NT2/D1 (cell line): Measurements from ENCODE around the gene MYO1G.

Experiments
- SUZ12 ChIP-seq: IDR thresholded peaks from 2 replicates; pipeline ENCODE4 v1.6.1; 2011; ENCODE audit not compliant: insufficient read length, insufficient read depth; ENCODE audit errors: extremely low read depth
- YY1 ChIP-seq: IDR thresholded peaks from 2 replicates; pipeline ENCODE4 v1.6.1; 2011; ENCODE audit not compliant: insufficient read length, insufficient read depth
- ZNF274 ChIP-seq: IDR thresholded peaks from 2 replicates; pipeline ENCODE4 v1.6.1; 2011; ENCODE audit warnings: mild to moderate bottlenecking, low read depth, low read length

DNA sequence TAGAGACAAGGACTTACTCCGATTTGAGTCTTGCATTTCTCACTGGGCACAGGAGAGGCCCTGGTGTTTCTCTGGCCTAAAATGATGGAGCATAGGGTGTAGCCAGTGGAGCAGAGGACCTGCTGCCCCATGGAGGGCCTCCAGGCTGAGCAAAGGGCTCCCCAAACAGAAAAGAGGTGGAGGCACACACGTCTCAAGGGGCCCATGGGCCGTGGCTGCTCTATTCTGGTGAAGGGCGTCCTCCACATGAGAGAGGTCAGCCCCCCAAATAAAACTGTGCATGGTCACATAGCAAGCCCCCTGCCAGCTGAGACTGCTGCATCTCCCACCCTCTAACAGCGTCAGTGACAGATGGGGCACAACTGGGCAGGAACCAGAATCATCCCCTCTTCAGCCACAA, 41.4 kb downstream of the MYO1G start:
- no peak for TF ChIP-seq ZNF274
- no peak for TF ChIP-seq SUZ12
- no peak for TF ChIP-seq YY1
